HEK293 (cell line): ENCODE results near the gene ZNF234.

Experiments used
- GFI1B ChIP-seq: fragments of 450-650 bp; formaldehyde crosslinking; IDR thresholded peaks from 2 replicates; pipeline ENCODE4 v1.5.1; 2016; ENCODE audit warnings: missing biosample characterization, missing genetic modification characterization
- GLI4 ChIP-seq: fragments of 450-650 bp; formaldehyde crosslinking; IDR thresholded peaks from 2 replicates; pipeline ENCODE4 v1.5.1; 2016; ENCODE audit warnings: missing biosample characterization, missing genetic modification characterization
- HOXA7 ChIP-seq: sonication (generic); formaldehyde crosslinking; IDR thresholded peaks from 2 replicates; pipeline ENCODE4 v1.8.1; 2022; ENCODE audit warnings: missing genetic modification reagents, borderline replicate concordance
- HOXD13 ChIP-seq: sonication (generic); formaldehyde crosslinking; IDR thresholded peaks from 2 replicates; pipeline ENCODE4 v1.8.0; 2022; ENCODE audit warnings: missing genetic modification reagents, borderline replicate concordance
- MZF1 ChIP-seq: fragments of 450-650 bp; formaldehyde crosslinking; IDR thresholded peaks from 2 replicates; pipeline ENCODE4 v1.5.1; 2017; ENCODE audit warnings: missing biosample characterization, missing genetic modification characterization, borderline replicate concordance
- ZNF169 ChIP-seq: fragments of 450-650 bp; formaldehyde crosslinking; IDR thresholded peaks from 2 replicates; pipeline ENCODE4 v1.5.1; 2016; ENCODE audit warnings: missing biosample characterization, missing genetic modification characterization
- ZNF202 ChIP-seq: fragments of 450-650 bp; formaldehyde crosslinking; IDR thresholded peaks from 2 replicates; pipeline ENCODE4 v1.5.1; 2016; ENCODE audit warnings: missing biosample characterization, missing genetic modification characterization, borderline replicate concordance
- ZNF221 ChIP-seq: fragments of 450-650 bp; formaldehyde crosslinking; IDR thresholded peaks from 2 replicates; pipeline ENCODE4 v1.5.1; 2017; ENCODE audit warnings: missing biosample characterization, missing genetic modification characterization, borderline replicate concordance
- ZNF302 ChIP-seq: fragments of 450-650 bp; formaldehyde crosslinking; IDR thresholded peaks from 2 replicates; pipeline ENCODE4 v1.5.1; 2016; ENCODE audit warnings: missing biosample characterization, missing genetic modification characterization, low read depth
- ZNF366 ChIP-seq: fragments of 450-650 bp; formaldehyde crosslinking; conservative IDR thresholded peaks from 2 replicates; pipeline ENCODE4 v1.5.1; 2016; ENCODE audit warnings: missing biosample characterization, missing genetic modification characterization
- ZNF37A ChIP-seq: fragments of 450-650 bp; IDR thresholded peaks from 2 replicates; pipeline ENCODE4 v1.5.1; 2018; ENCODE audit warnings: missing biosample characterization, missing genetic modification characterization
- ZNF391 ChIP-seq: fragments of 450-650 bp; formaldehyde crosslinking; IDR thresholded peaks from 2 replicates; pipeline ENCODE4 v1.5.1; 2016; ENCODE audit warnings: low read depth, missing biosample characterization, missing genetic modification characterization, borderline replicate concordance
- ZNF433 ChIP-seq: fragments of 450-650 bp; formaldehyde crosslinking; IDR thresholded peaks from 2 replicates; pipeline ENCODE4 v1.5.1; 2016; ENCODE audit warnings: missing biosample characterization, missing genetic modification characterization, low read depth
- ZNF549 ChIP-seq: fragments of 450-650 bp; IDR thresholded peaks from 2 replicates; pipeline ENCODE4 v1.5.1; 2018; ENCODE audit warnings: missing biosample characterization, missing genetic modification characterization, mild to moderate bottlenecking, inconsistent platforms, moderate library complexity
- ZNF585B ChIP-seq: fragments of 450-650 bp; formaldehyde crosslinking; IDR thresholded peaks from 2 replicates; pipeline ENCODE4 v1.5.1; 2016; ENCODE audit warnings: missing biosample characterization, missing genetic modification characterization
- ZNF596 ChIP-seq: fragments of 450-650 bp; IDR thresholded peaks from 2 replicates; pipeline ENCODE4 v1.5.0; 2018; ENCODE audit warnings: missing biosample characterization, mild to moderate bottlenecking, missing genetic modification characterization, moderate library complexity
- ZNF600 ChIP-seq: fragments of 450-650 bp; formaldehyde crosslinking; IDR thresholded peaks from 2 replicates; pipeline ENCODE4 v1.5.1; 2016; ENCODE audit warnings: missing biosample characterization, missing genetic modification characterization
- ZNF658 ChIP-seq: fragments of 450-650 bp; formaldehyde crosslinking; IDR thresholded peaks from 2 replicates; pipeline ENCODE4; 2016; ENCODE audit warnings: missing biosample characterization, missing genetic modification characterization
- ZNF670 ChIP-seq: fragments of 450-650 bp; formaldehyde crosslinking; IDR thresholded peaks from 2 replicates; pipeline ENCODE4 v1.5.1; 2016; ENCODE audit warnings: missing biosample characterization, missing genetic modification characterization, low read depth
- ZNF707 ChIP-seq: fragments of 450-650 bp; formaldehyde crosslinking; IDR thresholded peaks from 2 replicates; pipeline ENCODE4 v1.5.1; 2016; ENCODE audit warnings: missing biosample characterization, missing genetic modification characterization
- ZNF830 ChIP-seq: fragments of 450-650 bp; IDR thresholded peaks from 2 replicates; pipeline ENCODE4 v1.5.0; 2018; ENCODE audit warnings: missing biosample characterization, missing genetic modification characterization, low read depth, mild to moderate bottlenecking, moderate library complexity
- ZSCAN23 ChIP-seq: fragments of 450-650 bp; formaldehyde crosslinking; IDR thresholded peaks from 2 replicates; pipeline ENCODE4 v1.5.1; 2016; ENCODE audit warnings: missing biosample characterization, missing genetic modification characterization
- TF ChIP-seq, protein P1 (sequence below): fragments of 450-650 bp; formaldehyde crosslinking; IDR thresholded peaks from 2 replicates; pipeline ENCODE4 v1.5.1; 2016; ENCODE audit warnings: missing biosample characterization, missing genetic modification characterization
- TF ChIP-seq, protein P2 (sequence below): fragments of 450-650 bp; formaldehyde crosslinking; IDR thresholded peaks from 2 replicates; pipeline ENCODE4 v1.5.1; 2017; ENCODE audit warnings: missing biosample characterization, missing genetic modification characterization
- TF ChIP-seq, protein P3 (sequence below): sonication (generic); formaldehyde crosslinking; IDR thresholded peaks from 2 replicates; pipeline ENCODE4 v1.8.1; 2022; ENCODE audit warnings: mild to moderate bottlenecking, moderate library complexity, missing genetic modification reagents
- TF ChIP-seq, protein P4 (sequence below): IDR thresholded peaks from 2 replicates; pipeline ENCODE4 v1.6.1; 2011; ENCODE audit warnings: mild to moderate bottlenecking, low read depth, low read length, borderline replicate concordance
- TF ChIP-seq, protein P5 (sequence below): fragments of 450-650 bp; formaldehyde crosslinking; IDR thresholded peaks from 2 replicates; pipeline ENCODE4 v1.5.1; 2016; ENCODE audit warnings: missing biosample characterization, missing genetic modification characterization, borderline replicate concordance

Gene ZNF234

DNA sequence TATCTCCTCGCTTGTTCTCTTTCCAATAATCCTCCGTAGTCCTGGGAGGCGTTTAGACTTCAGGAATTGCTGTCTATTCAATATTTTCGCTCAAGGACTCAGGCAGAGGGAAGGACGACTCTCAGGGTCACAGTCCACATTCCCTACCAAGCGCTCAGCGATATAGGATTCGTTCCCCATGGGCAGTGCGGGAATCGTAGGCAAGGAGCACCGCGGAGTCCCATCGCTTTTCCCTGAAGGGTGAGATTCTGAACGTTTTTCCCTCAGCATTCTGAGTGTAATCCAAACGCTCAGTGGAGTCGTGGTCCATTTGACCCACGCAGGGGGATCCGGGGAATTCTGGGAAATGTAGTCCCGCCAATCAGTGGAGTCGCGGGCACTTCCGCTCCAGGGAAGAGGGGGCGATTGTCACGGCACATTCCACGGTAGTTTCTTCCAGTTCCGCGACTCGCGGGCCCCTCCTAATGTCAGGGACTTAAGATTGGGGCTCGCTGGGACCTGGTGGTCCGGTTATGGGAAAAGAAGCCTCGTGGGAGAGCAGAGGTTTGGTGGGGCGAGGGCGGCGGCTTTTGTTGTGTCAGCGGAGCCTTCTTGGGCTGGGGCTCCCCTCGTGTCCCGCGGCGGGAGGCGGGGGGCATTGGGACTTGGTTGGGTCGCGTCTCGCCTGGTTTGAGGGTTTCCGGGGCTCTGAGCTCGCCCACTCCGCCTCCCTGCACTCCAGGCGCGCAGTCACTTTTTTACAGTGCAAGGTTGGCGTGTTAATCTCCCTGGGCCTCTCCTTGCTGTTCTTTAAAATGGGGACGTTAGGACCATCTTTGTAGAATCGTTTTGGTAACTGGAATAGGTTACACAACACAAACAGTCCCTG is at the start of gene ZNF234 (continued):
- TF ChIP-seq, protein P1, sequence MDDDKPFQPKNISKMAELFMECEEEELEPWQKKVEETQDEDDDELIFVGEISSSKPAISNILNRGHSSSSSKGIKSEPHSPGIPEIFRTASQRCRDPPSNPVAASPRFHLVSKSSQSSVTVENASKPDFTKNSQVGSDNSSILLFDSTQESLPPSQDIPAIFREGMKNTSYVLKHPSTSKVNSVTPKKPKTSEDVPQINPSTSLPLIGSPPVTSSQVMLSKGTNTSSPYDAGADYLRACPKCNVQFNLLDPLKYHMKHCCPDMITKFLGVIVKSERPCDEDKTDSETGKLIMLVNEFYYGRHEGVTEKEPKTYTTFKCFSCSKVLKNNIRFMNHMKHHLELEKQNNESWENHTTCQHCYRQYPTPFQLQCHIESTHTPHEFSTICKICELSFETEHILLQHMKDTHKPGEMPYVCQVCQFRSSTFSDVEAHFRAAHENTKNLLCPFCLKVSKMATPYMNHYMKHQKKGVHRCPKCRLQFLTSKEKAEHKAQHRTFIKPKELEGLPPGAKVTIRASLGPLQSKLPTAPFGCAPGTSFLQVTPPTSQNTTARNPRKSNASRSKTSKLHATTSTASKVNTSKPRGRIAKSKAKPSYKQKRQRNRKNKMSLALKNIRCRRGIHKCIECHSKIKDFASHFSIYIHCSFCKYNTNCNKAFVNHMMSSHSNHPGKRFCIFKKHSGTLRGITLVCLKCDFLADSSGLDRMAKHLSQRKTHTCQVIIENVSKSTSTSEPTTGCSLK (tag by site-specific recombination) = no peak
- TF ChIP-seq, protein P2, sequence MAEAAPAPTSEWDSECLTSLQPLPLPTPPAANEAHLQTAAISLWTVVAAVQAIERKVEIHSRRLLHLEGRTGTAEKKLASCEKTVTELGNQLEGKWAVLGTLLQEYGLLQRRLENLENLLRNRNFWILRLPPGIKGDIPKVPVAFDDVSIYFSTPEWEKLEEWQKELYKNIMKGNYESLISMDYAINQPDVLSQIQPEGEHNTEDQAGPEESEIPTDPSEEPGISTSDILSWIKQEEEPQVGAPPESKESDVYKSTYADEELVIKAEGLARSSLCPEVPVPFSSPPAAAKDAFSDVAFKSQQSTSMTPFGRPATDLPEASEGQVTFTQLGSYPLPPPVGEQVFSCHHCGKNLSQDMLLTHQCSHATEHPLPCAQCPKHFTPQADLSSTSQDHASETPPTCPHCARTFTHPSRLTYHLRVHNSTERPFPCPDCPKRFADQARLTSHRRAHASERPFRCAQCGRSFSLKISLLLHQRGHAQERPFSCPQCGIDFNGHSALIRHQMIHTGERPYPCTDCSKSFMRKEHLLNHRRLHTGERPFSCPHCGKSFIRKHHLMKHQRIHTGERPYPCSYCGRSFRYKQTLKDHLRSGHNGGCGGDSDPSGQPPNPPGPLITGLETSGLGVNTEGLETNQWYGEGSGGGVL (tag by site-specific recombination) = peak; percentile 67
- TF ChIP-seq ZSCAN23 (tag by site-specific recombination) (no peak), ZNF366 (peak; percentile 67), ZNF707 (tag by site-specific recombination) (no peak), ZNF830 (no peak), HOXD13 (no peak), ZNF658 (tag by site-specific recombination) (no peak), ZNF670 (tag by site-specific recombination) (no peak), ZNF302 (tag by site-specific recombination) (no peak), HOXA7 (peak; percentile 24; the same call in 1 of the 2 replicates), ZNF169 (tag by site-specific recombination) (no peak), ZNF600 (peak; percentile 94), ZNF596 (tag by site-specific recombination) (no peak), GLI4 (tag by site-specific recombination) (no peak), ZNF221 (tag by site-specific recombination) (no peak), ZNF391 (tag by site-specific recombination) (peak; percentile 75; the same call in 1 of the 2 replicates), ZNF202 (no peak), MZF1 (peak; percentile 76; the same call in 1 of the 2 replicates), ZNF37A (peak; percentile 52; the same call in 1 of the 2 replicates), ZNF585B (tag by site-specific recombination) (peak; percentile 16; the same call in 1 of the 2 replicates), ZNF549 (tag by site-specific recombination) (no peak), ZNF433 (tag by site-specific recombination) (no peak), GFI1B (tag by site-specific recombination) (no peak)
- TF ChIP-seq, protein P3, sequence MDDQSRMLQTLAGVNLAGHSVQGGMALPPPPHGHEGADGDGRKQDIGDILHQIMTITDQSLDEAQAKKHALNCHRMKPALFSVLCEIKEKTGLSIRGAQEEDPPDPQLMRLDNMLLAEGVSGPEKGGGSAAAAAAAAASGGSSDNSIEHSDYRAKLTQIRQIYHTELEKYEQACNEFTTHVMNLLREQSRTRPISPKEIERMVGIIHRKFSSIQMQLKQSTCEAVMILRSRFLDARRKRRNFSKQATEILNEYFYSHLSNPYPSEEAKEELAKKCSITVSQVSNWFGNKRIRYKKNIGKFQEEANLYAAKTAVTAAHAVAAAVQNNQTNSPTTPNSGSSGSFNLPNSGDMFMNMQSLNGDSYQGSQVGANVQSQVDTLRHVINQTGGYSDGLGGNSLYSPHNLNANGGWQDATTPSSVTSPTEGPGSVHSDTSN (CRISPR knock-in tag) = no peak
- TF ChIP-seq, protein P4, sequence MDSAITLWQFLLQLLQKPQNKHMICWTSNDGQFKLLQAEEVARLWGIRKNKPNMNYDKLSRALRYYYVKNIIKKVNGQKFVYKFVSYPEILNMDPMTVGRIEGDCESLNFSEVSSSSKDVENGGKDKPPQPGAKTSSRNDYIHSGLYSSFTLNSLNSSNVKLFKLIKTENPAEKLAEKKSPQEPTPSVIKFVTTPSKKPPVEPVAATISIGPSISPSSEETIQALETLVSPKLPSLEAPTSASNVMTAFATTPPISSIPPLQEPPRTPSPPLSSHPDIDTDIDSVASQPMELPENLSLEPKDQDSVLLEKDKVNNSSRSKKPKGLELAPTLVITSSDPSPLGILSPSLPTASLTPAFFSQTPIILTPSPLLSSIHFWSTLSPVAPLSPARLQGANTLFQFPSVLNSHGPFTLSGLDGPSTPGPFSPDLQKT = no peak
- TF ChIP-seq, protein P5, sequence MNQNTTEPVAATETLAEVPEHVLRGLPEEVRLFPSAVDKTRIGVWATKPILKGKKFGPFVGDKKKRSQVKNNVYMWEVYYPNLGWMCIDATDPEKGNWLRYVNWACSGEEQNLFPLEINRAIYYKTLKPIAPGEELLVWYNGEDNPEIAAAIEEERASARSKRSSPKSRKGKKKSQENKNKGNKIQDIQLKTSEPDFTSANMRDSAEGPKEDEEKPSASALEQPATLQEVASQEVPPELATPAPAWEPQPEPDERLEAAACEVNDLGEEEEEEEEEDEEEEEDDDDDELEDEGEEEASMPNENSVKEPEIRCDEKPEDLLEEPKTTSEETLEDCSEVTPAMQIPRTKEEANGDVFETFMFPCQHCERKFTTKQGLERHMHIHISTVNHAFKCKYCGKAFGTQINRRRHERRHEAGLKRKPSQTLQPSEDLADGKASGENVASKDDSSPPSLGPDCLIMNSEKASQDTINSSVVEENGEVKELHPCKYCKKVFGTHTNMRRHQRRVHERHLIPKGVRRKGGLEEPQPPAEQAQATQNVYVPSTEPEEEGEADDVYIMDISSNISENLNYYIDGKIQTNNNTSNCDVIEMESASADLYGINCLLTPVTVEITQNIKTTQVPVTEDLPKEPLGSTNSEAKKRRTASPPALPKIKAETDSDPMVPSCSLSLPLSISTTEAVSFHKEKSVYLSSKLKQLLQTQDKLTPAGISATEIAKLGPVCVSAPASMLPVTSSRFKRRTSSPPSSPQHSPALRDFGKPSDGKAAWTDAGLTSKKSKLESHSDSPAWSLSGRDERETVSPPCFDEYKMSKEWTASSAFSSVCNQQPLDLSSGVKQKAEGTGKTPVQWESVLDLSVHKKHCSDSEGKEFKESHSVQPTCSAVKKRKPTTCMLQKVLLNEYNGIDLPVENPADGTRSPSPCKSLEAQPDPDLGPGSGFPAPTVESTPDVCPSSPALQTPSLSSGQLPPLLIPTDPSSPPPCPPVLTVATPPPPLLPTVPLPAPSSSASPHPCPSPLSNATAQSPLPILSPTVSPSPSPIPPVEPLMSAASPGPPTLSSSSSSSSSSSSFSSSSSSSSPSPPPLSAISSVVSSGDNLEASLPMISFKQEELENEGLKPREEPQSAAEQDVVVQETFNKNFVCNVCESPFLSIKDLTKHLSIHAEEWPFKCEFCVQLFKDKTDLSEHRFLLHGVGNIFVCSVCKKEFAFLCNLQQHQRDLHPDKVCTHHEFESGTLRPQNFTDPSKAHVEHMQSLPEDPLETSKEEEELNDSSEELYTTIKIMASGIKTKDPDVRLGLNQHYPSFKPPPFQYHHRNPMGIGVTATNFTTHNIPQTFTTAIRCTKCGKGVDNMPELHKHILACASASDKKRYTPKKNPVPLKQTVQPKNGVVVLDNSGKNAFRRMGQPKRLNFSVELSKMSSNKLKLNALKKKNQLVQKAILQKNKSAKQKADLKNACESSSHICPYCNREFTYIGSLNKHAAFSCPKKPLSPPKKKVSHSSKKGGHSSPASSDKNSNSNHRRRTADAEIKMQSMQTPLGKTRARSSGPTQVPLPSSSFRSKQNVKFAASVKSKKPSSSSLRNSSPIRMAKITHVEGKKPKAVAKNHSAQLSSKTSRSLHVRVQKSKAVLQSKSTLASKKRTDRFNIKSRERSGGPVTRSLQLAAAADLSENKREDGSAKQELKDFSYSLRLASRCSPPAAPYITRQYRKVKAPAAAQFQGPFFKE = no peak; the same call in 1 of the 2 replicates
